Left ventricle myocardium superior (tissue), 1 donor: ENCODE measurements around the gene TMCO2. TPM values are rescaled to one million over a fixed set of nuclear protein-coding genes. Genes with fewer than 3 reads are reported as not detected.
"Not testable (repeated sequence)": the region's sequence is repeated elsewhere in the genome, so short reads cannot be mapped to it uniquely, and the experiment has no call there.

Experiments used
- ATAC-seq: fragments of 200-7000 bp; cut with Tn5 transposase; one replicate; pipeline ENCODE4 v1.9.1; 2020; ENCODE audit warnings: mild to moderate bottlenecking, moderate library complexity
- DNase-seq: peaks from one replicate; pipeline ENCODE4 v3.0.0-alpha.2; 2020
- intact Hi-C: fragments of 100-400 bp; cut with micrococcal nuclease; formaldehyde crosslinking; loops from one replicate; pipeline ENCODE4 v1.11.0; 2022
- long read RNA-seq: library from polyadenylated mRNA; unstranded; transcript quantifications from one replicate; pipeline ENCODE4 v2.0.0, GENCODE V29; 2021
- total RNA-seq: library from RNA; stranded (reverse); fragmentation: NEBNext Ultra II Directional; extraction: Animal tissue kit (Norgen Biotek cat#: 25700); gene quantifications from one replicate; pipeline ENCODE4 v1.2.1, GENCODE V29; 2021
- donor health status: DM: no; HTN: yes; CAD: no; lungs with severe emphysema.

TMCO2 gene
- total RNA-seq, result not detected
- long read RNA-seq, result 0 reads

DNA sequence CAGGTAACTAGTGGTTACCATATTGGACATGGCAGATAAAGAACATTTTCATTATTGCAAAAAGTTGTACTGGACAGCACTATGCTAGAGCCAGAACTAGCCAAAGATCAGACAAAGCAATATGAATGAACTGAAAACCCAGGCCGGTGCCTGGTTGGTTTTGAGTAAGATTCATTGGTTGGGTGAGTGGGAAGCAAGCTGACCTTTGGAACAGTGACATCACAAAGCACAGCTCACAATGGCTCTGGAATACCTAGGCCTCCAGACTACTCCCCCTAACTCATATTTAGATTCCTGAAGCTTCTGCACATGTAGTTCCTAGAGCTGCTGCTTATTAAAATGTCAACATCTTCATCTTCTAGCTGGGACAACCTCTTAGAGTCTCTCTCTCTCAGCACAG, at the start of gene TMCO2:
TSS of gene TMCO2 (plus strand) at position 283 of the 400 bp plus-strand sequence. CDS start at position 340, 57 bp downstream.
- no peak for DNase-seq
- intact Hi-C loops, result no loop called here
- ATAC-seq, result no peak

DNA sequence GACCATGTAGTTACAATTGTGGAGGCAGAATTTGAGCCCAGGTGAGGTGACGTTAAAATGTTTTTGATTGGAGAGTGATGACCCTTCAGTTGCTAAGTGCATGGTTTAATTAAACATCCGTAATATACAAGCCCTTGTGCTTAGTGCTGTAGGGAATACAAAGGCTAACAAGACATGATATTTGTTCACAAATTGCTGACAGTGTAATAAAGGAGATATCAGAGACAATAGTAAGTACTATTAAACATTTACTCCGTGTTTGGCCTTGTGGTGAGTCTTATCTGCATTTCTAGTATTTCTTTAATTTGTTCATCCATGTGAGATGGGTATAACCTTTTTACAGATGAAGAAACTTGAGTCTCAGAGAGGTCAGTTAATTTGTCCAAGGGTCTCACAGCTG, 48.6 kb upstream of the TMCO2 start:
- ATAC-seq (no peak), DNase-seq (no peak)
- intact Hi-C loops, result no loop called here

GRCh38 chr1:40204856-40205255, 42.9 kb upstream of the TMCO2 start:
- DNase-seq, result no peak
- intact Hi-C loops, result no loop called here
- ATAC-seq, result no peak

GRCh38 chr1:40210511-40211204, 37.1 kb upstream of the TMCO2 start:
- DNase-seq, result no peak
- intact Hi-C loops, result no loop called here
- ATAC-seq, result no peak

DNA sequence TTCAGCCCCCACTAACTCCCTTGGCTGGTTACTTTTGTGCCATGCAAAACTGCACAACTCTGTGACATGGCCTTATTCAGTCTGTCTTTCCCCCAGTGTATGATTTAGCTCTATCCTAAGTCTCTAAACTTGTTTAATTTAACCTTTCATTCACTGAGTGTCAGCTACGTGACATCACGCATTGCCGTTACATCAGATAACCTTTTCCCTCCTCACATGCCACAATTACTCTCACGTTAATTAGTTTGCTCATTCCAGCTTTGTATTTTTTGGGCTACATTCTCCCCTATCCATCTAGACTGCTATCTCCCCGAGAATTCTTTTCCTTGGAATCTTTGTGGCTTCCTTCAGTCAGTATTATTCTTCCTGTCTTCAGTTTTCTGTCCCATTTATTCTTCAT, 29.4 kb upstream of the TMCO2 start:
- DNase-seq (no peak), ATAC-seq (no peak)
- intact Hi-C loops, result loop anchor here (5.0 kb wide), 1 partner anchor 174 kb away; no protein-coding TSS in a partner anchor

DNA sequence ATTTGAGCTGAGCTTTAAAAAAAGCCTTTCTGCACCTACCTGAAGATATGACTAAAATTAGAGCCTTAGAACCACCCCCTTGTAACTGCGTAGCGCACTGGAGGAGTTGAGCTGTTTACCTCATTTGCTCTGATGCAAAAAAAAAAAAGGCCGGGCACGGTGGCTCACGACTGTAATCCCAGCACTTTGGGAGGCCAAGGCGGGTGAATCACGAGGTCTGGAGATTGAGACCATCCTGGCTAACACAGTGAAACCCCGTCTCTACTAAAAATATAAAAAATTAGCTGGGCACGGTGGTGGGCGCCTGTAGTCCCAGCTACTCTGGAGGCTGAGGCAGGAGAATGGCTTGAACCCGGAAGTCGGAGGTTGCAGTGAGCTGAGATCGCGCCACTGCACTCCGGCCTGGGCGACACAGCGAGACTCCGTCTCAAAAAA, 26.2 kb upstream of the TMCO2 start:
- intact Hi-C loops, DNase-seq, ATAC-seq: not testable (repeated sequence)

DNA sequence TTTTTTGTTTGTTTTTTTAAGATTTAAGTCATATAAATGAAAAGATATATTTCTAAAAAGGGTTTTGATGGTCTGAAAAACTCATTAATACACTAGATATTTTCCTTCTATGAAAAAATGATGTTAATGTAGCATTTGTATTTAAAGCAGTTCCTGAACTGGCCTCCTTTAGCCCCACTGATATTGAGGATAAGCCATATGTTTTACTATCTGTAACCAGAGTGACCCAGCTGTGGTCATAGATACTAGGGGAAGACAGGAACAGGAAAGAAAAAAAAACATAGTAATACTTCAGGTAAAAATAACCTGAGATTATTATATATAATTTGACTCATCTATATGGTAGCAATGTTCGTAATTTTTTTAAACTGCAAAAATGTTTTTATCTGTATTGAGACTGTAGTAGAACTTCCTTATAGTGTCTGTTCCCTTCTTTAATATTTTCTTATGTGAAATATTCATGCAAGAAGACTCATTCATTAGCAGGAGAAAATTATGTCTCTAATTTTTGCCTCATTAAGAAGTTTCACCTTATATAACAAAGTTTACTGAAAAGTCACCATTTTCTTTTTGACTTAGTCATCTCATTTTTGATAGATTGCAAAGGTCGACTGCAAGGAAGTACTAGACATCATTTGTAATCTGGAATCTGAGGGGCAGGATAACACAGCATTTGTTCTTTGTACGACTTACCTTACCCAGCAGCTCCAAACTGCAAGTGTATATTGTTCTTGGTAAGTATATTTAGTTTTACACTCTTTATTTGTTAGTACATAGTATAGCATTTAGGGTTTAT, 25.6 kb upstream of the TMCO2 start:
- ATAC-seq (no peak), DNase-seq (no peak)

GRCh38 chr1:40224040-40224439, 23.7 kb upstream of the TMCO2 start:
- intact Hi-C loops, result no loop called here
- DNase-seq, result no peak
- no peak for ATAC-seq

More for the DNA sequence above, 25.6 kb upstream of the TMCO2 start:
- intact Hi-C loops, result no loop called here

GRCh38 chr1:40226192-40226591, 21.5 kb upstream of the TMCO2 start:
- no peak for ATAC-seq
- intact Hi-C loops, result no loop called here
- DNase-seq, result no peak

DNA sequence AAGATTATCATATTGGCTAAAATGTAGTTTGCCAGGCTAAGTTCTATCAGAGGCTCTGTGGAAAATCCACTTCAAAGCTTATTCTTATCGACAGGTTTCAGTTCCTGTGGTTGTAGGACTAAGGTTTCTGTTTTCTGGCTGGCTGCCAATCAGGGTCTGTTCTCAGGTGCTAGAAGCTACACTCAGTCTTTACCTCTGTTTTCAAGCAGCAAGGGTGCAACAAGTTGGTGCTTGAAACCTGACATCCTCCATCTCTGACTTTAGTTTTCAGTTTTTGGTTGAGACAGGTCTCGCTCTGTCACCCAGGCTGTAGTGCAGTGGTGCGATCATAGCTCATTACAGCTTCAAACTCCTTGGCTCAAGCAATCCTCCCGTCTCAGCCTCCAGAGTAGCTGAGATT, 15.3 kb upstream of the TMCO2 start:
- intact Hi-C loops, result no loop called here
- DNase-seq (no peak), ATAC-seq (no peak)

GRCh38 chr1:40239626-40240025, 8.1 kb upstream of the TMCO2 start:
- intact Hi-C loops, result no loop called here
- DNase-seq, result no peak
- ATAC-seq, result no peak

- ATAC-seq, result no peak
- intact Hi-C loops, result no loop called here
- DNase-seq, result no peak
Measured at GRCh38 chr1:40240390-40240789, 7.3 kb upstream of the TMCO2 start.

DNA sequence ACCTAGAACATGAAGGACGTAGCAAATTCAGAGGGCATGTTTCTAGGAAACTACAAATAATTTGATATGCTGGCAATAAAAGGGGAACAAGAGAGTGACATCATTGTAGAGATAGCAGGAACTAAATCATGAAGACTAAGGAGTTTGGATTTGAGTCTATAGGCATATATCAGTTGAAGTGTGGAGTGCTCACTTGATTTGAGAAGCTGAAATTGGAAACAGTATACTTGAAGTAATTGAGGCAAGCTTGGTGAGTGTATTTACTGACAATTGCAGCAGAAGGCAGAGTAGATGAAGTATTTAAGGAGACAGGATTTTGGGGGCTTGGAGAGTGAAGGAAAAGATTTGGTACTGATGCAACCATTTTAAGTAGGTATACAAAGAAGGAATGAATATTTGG, 6.4 kb upstream of the TMCO2 start:
- no peak for ATAC-seq
- no peak for DNase-seq
- intact Hi-C loops, result no loop called here

DNA sequence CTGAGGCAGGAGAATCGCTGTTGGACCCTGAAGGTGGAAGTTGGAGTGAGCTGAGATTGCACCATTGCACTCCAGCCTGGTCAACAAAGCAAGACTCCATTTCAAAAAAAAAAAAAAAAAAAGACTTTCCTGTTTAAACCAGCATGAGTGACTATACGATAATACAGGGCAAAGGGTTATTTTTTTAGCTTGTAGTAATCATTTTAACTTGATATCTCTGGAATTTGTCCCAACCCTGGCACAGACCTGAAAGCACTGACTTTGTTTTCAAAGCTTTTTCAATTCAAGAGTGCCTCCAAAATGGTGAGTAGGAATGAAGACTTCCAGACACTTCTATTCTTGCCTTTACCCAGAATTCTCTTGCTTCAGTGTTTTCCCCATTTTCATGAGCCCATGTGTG, 4.4 kb upstream of the TMCO2 start:
- intact Hi-C loops, result no loop called here
- no peak for DNase-seq
- no peak for ATAC-seq

DNA sequence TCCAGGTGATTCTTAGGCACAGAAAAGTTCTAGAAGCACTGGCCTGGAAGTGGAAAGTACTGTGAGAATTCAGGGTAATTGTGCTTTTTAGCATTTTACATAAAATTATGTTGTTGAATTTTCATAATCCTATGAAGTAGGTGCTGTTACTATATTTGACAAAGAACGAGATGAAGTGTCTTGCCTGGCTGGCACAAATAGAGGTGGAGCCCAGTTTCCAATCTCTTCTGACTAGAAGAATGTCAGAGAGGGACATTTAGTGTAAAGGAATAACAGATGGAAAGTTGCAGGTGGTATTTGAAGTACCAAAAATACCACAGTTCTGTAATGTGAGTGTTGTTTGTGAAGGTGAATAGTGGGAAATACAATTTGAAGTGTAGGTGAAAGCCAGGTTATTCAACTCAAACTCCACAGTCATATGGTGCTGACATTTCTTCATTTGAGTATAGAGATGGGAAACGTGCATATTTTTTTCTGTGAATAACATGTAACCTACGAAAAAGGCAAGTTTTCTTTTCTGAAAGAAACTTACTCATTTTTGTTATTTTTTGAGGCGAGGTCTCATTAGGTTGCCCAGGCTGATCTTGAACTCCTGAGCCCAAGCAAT, 3.5 kb upstream of the TMCO2 start:
- peak; percentile 55 for ATAC-seq
- intact Hi-C loops, result no loop called here
- no peak for DNase-seq

DNA sequence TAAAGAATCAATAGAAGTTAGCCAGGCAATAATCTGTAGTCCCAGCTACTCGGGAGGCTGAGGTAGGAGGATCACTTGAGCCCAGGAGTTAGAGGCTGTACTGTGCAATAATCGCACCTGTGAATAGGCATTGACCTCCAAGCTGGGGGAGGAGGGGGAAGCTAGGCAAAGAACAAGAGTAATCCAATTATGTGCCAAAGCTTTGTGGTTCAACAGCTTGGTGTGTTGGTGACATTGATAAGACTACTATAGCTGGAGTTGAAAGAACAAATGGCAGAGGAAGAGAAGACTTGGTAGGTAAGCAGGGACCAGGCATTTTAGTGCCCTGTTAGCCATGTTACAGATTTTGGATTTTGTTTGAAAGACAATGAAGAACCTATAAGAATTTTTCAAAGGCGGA, 2.1 kb upstream of the TMCO2 start:
- DNase-seq, result no peak
- ATAC-seq, result no peak
- intact Hi-C loops, result no loop called here

GRCh38 chr1:40248412-40248811, 675 bp downstream of the TMCO2 start:
- DNase-seq, result no peak
- intact Hi-C loops, result no loop called here
- no peak for ATAC-seq

- intact Hi-C loops, result no loop called here
- DNase-seq, result no peak
- no peak for ATAC-seq
Measured at GRCh38 chr1:40251456-40251855, 3.7 kb downstream of the TMCO2 start.

DNA sequence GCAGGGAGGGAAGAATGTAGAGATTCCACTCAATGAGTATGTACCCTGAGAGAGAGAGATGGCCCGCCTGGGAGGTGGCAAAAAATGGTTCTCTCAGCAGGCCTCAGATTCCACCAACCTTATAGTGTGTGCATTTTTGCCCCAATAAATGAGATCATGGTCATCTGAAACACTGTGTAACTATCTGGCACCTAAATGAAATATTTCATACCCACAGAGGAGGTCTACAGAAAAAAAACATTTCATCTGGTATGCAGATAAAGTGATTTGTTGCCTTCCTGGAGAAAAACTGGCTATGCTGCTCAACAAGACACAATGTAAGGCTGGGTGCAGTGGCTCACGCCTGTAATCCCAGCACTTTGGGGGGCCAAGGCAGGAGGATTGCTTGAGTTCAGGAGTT, 4.9 kb downstream of the TMCO2 start:
- intact Hi-C loops, result no loop called here
- ATAC-seq, result no peak
- DNase-seq, result no peak

DNA sequence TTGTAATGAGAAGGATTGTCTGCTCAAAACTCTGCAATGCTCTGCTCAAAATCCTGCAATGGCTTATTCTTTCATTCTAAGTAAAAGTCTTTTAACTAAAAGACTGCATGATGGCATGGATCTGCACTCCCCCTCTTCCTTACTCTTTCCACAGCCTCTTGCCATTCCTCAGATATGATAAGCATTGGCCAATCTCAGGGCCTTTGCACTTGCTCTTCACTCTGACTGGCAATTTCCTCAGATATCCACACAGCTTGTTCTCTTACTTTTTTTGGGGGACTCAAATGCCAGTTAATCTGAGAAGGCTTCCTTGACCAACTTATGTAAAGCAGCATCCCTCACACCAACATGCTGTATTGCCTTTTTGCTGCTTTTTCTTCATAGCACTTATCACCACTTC, 7.5 kb downstream of the TMCO2 start:
- no peak for DNase-seq
- ATAC-seq, result no peak
- intact Hi-C loops, result no loop called here
